K562 (cell line): Measurements from ENCODE around the gene ATXN8OS. TPM values are rescaled to one million over a fixed set of nuclear protein-coding genes. Genes with fewer than 3 reads are reported as not detected.

Experiments
- ATAC-seq: fragments of 200-7000 bp; cut with Tn5 transposase; 3 replicates; pipeline ENCODE4 v1.9.1; 2020; ENCODE audit warnings: moderate library complexity
- BruUV-seq: library from RNA; stranded (reverse); fragments of 400-500 nt; replicated peaks from 2 replicates; lab custom pipeline; 2021; lab: Mats Ljungman, UMichigan
- CTCF ChIA-PET: fragments of 300-600 bp; formaldehyde crosslinking; extraction: SDS; loops from one replicate; lab custom pipeline; 2021; ENCODE audit warnings: low intra/inter-chr PET ratio; lab: Yijun Ruan, JAX
- POLR2A ChIA-PET: fragments of 300-600, 350-650 bp; sonication (Branson Sonifier 250); formaldehyde crosslinking; extraction: SDS; loops from one replicate; lab custom pipeline; 2021; ENCODE audit warnings: antibody characterized with exemption, inconsistent platforms; lab: Yijun Ruan, JAX
- DNase-seq, 4 experiments: peaks; one replicate each; pipeline versions ENCODE4 v3.0.0 to v3.0.0-alpha.2; 2011 to 2018; ENCODE audit warnings: low spot score in 3 of 4, mixed read lengths in 3 of 4; ENCODE audit errors: extremely low read depth in 1 of 4
- FAIRE-seq: peaks from 2 replicates; lab custom pipeline; 2011; peaks lifted over from hg19 to GRCh38; lab: Jason Lieb, UNC
- H2AFZ ChIP-seq: 2 replicates; pipeline ENCODE4 v1.6.0; 2011; ENCODE audit warnings: low read depth, low read length, control low read depth, inconsistent platforms
- H3K27ac ChIP-seq: fragments of 200-600 bp; 3 replicates; pipeline ENCODE4 v1.8.0; 2011; ENCODE audit warnings: low read depth, mild to moderate bottlenecking, control low read depth, inconsistent platforms, low read length, moderate library complexity, mixed read lengths; ENCODE audit errors: extremely low read depth
- H3K27me3 ChIP-seq, 2 experiments: fragments of 300-600 bp in 1 of 2; 2 replicates in 1 of 2; 3 replicates in 1 of 2; pipeline versions ENCODE4 v1.6.0 to v1.8.0; 2011; ENCODE audit warnings: inconsistent platforms in 2 of 2, low read length in 2 of 2, mild to moderate bottlenecking in 1 of 2, mixed read lengths in 1 of 2, moderate library complexity in 1 of 2; ENCODE audit not compliant: control insufficient read depth in 2 of 2, insufficient read depth in 2 of 2
- H3K36me3 ChIP-seq: fragments of 300-600 bp; 3 replicates; pipeline ENCODE4 v1.8.0; 2011; ENCODE audit warnings: mild to moderate bottlenecking, low read length, inconsistent platforms; ENCODE audit not compliant: control insufficient read depth, insufficient read depth
- H3K4me1 ChIP-seq, 2 experiments: fragments of 200-600 bp in 1 of 2; replicated peaks in 1 of 2; 2 replicates in 1 of 2; 3 replicates in 1 of 2; pipeline versions ENCODE4 v1.5.1 to v1.8.0; 2011; ENCODE audit warnings: inconsistent platforms in 2 of 2, low read length in 2 of 2, mild to moderate bottlenecking in 1 of 2, mixed read lengths in 1 of 2, moderate library complexity in 1 of 2; ENCODE audit not compliant: control insufficient read depth in 2 of 2, insufficient read depth in 2 of 2
- H3K4me2 ChIP-seq: 2 replicates; pipeline ENCODE4 v1.6.1; 2011; ENCODE audit warnings: low read length, control low read depth, inconsistent platforms, mixed read lengths; ENCODE audit not compliant: insufficient read depth
- H3K4me3 ChIP-seq: fragments of 200-600 bp; sonication (generic), shearing (Covaris generic); 2 replicates; pipeline ENCODE4 v1.5.1; 2016; ENCODE audit warnings: control low read depth, inconsistent platforms
- H3K79me2 ChIP-seq: fragments of 200-600 bp; 3 replicates; pipeline ENCODE4 v1.8.0; 2011; ENCODE audit warnings: low read length, inconsistent platforms; ENCODE audit not compliant: control insufficient read depth, insufficient read depth
- H3K9ac ChIP-seq, 2 experiments: 2 replicates each; pipeline versions ENCODE4 v1.6.0 to v1.6.1; 2011; ENCODE audit warnings: low read depth in 2 of 2, low read length in 2 of 2, control low read depth in 1 of 2, inconsistent platforms in 1 of 2, mild to moderate bottlenecking in 1 of 2, mixed read lengths in 1 of 2; ENCODE audit not compliant: insufficient read depth in 1 of 2
- H3K9me1 ChIP-seq: one replicate; pipeline ENCODE4 v1.6.0; 2011; ENCODE audit warnings: inconsistent platforms, mild to moderate bottlenecking, low read length, moderate library complexity; ENCODE audit not compliant: control insufficient read depth, insufficient read depth
- H3K9me3 ChIP-seq: replicated peaks from 2 replicates; pipeline ENCODE4 v1.5.1; 2011; ENCODE audit warnings: low read depth, low read length, inconsistent platforms; ENCODE audit not compliant: control insufficient read depth, insufficient read depth
- H4K20me1 ChIP-seq: replicated peaks from 2 replicates; pipeline ENCODE4 v1.6.1; 2011; ENCODE audit warnings: low read length, inconsistent platforms, mixed read lengths; ENCODE audit not compliant: control insufficient read depth, insufficient read depth
- CHD1 ChIP-seq: fragments of 200-600 bp; sonication (generic); IDR thresholded peaks from one replicate; pipeline ENCODE4 v1.6.1; 2012; ENCODE audit warnings: mild to moderate bottlenecking, moderate library complexity, low read length, inconsistent platforms
- ETV6 ChIP-seq, 3 experiments: fragments of 150-350 bp in 1 of 3; sonication (generic) in 1 of 3; formaldehyde crosslinking in 1 of 3; IDR thresholded peaks; 2 replicates each; pipeline versions ENCODE4 v1.6.1 to v1.8.0; 2014 to 2022; ENCODE audit warnings: borderline replicate concordance in 2 of 3, low read depth in 2 of 3, antibody characterized with exemption in 1 of 3, low read length in 1 of 3, mild to moderate bottlenecking in 1 of 3, missing genetic modification reagents in 1 of 3
- IFI16 ChIP-seq: fragments of 250-450 bp; sonication (Bioruptor Pico); IDR thresholded peaks from 2 replicates; pipeline ENCODE4 v2.1.2; 2022; ENCODE audit warnings: mild to moderate bottlenecking, inconsistent platforms
- MXI1 ChIP-seq: IDR thresholded peaks from 2 replicates; pipeline ENCODE4 v1.6.1; 2011; ENCODE audit warnings: low read depth, mild to moderate bottlenecking, improper control_type of control experiment, low read length
- SMARCA4 ChIP-seq: fragments of 450-650 bp; IDR thresholded peaks from 2 replicates; pipeline ENCODE4 v1.6.1; 2016
- SMARCB1 ChIP-seq: IDR thresholded peaks from 2 replicates; pipeline ENCODE4 v1.6.1; 2011; ENCODE audit warnings: improper control_type of control experiment, low read depth; ENCODE audit not compliant: insufficient read length
- STAT6 ChIP-seq: sonication (generic); formaldehyde crosslinking; IDR thresholded peaks from 2 replicates; pipeline ENCODE4 v1.8.1; 2023; ENCODE audit warnings: mild to moderate bottlenecking, missing genetic modification reagents
- TAF9B ChIP-seq: fragments of 450-650 bp; IDR thresholded peaks from 2 replicates; pipeline ENCODE4 v1.6.1; 2018; ENCODE audit warnings: mild to moderate bottlenecking; ENCODE audit not compliant: partially characterized antibody
- ZNF184 ChIP-seq: sonication (generic); formaldehyde crosslinking; IDR thresholded peaks from 2 replicates; pipeline ENCODE4 v1.5.0; 2020; ENCODE audit warnings: missing genetic modification reagents
- WGBS: fragments of 100-300 bp; shearing (Covaris generic); methylation state at CpG from one replicate; pipeline ENCODE4 v1.1.6; 2016; ENCODE audit warnings: low coverage, mixed read lengths; ENCODE audit not compliant: insufficient coverage; ENCODE audit errors: missing lambda C conversion rate; 5-methylcytosine and 5-hydroxymethylcytosine counted together
- in situ Hi-C: fragments of 300-500 bp; cut with MboI; formaldehyde crosslinking; loops from 4 replicates; pipeline ENCODE4 v1.15.0; 2018; ENCODE audit warnings: inconsistent platforms, mixed read lengths
- intact Hi-C: fragments of 100-400 bp; cut with micrococcal nuclease; formaldehyde crosslinking; loops from 2 replicates; pipeline ENCODE4 v1.14.2; 2022
- polyA plus RNA-seq, 8 experiments: library from polyadenylated mRNA; depleted of rRNA in 4 of 8; stranded (reverse) in 5 of 8; unstranded in 3 of 8; fragments of >200 nt; fragmentation: Nextera tagmentation in 2 of 8; fragmentation: Illumina TruSeq in 1 of 8; extraction: Ambion mirVana in 2 of 8; extraction: Trizol in 1 of 8; gene quantifications; 2 replicates each; pipeline versions ENCODE4 v1.2.1 to v1.2.3, GENCODE V29; 2011 to 2014; ENCODE audit warnings: inconsistent platforms in 1 of 8, missing spikeins in 1 of 8
- total RNA-seq, 7 experiments: library from RNA; depleted of rRNA in 6 of 7; stranded (reverse); fragments of >200 nt in 6 of 7; fragmentation: Illumina TruSeq in 2 of 7; extraction: Trizol in 2 of 7; gene quantifications; 2 replicates each; pipeline versions ENCODE4 v1.2.1 to v1.2.3, GENCODE V29; 2011 to 2021; ENCODE audit warnings: low replicate concordance in 1 of 7

ATXN8OS gene
- total and polyA plus RNA-seq, 9 of the 15 experiments (the other 6 are each of a cell fraction or from before 2014, with no cell fraction given), result not detected

GRCh38 chr13:70108356-70109105, 905 bp downstream of the ATXN8OS start, which contains the start of gene KLHL1:
KLHL1 (minus strand) TSS chr13:70108452; CDS start chr13:70107699, 753 bp downstream.
- CTCF ChIA-PET, result no interaction called here
- TF ChIP-seq STAT6 (CRISPR knock-in tag) (no peak), MXI1 (no peak), ZNF184 (CRISPR knock-in tag) (no peak), SMARCA4 (no peak), ETV6 (IDR thresholded peaks at IDR 0.05; ENCODE audit: borderline replicate concordance in 1 of 2, low read depth in 2 of 2, low read length in 1 of 2) (no peak), ETV6 (CRISPR knock-in tag; IDR thresholded peaks at IDR 0.05; ENCODE audit: borderline replicate concordance) (no peak), IFI16 (CRISPR knock-in tag) (no peak), TAF9B (no peak), SMARCB1 (no peak), CHD1 (no peak)
- TF ChIP-seq, all 486 proteins: peak for 0
- DNase-seq (no peak), ATAC-seq (no peak), FAIRE-seq (no peak)
- no peak within 1 kb of the TSS for H2AFZ ChIP-seq
- no peaks in the 10 kb centered on the region for H3K4me1 ChIP-seq
- H3K27ac ChIP-seq, result no peak within 1 kb of the TSS
- POLR2A ChIA-PET, result no interaction called here
- no peak within 1 kb of the TSS for H3K4me2 ChIP-seq
- in situ Hi-C loops, result no loop called here
- no peak within 1 kb of the TSS for H3K4me3 ChIP-seq
- no peaks in the 10 kb centered on the region for H3K79me2 ChIP-seq
- WGBS, result 3% methylated on average over 12 of the region's 18 CpGs
- H3K27me3 ChIP-seq, result no peaks in the 10 kb centered on the region
- H3K36me3 ChIP-seq, result no peaks in the 10 kb centered on the region
- H4K20me1 ChIP-seq, result no peaks in the 10 kb centered on the region
- no TSS peak for BruUV-seq
- H3K9me1 ChIP-seq, result no peaks in the 10 kb centered on the region
- H3K9ac ChIP-seq, result no peak within 1 kb of the TSS
- H3K9me3 ChIP-seq, result no peaks in the 10 kb centered on the region
- intact Hi-C loops, result no loop called here
